GM21737 (cell line): Measurements from ENCODE around the gene SEL1L.
"Not testable (repeated sequence)": the region's sequence is repeated elsewhere in the genome, so short reads cannot be mapped to it uniquely, and the experiment has no call there.

Source experiments
- ATAC-seq: cut with Tn5 transposase; IDR thresholded peaks from one replicate; pipeline ENCODE4 v1.9.1; 2021; ENCODE audit warnings: mild to moderate bottlenecking, moderate library complexity; ENCODE audit not compliant: unreplicated experiment

Gene SEL1L

DNA sequence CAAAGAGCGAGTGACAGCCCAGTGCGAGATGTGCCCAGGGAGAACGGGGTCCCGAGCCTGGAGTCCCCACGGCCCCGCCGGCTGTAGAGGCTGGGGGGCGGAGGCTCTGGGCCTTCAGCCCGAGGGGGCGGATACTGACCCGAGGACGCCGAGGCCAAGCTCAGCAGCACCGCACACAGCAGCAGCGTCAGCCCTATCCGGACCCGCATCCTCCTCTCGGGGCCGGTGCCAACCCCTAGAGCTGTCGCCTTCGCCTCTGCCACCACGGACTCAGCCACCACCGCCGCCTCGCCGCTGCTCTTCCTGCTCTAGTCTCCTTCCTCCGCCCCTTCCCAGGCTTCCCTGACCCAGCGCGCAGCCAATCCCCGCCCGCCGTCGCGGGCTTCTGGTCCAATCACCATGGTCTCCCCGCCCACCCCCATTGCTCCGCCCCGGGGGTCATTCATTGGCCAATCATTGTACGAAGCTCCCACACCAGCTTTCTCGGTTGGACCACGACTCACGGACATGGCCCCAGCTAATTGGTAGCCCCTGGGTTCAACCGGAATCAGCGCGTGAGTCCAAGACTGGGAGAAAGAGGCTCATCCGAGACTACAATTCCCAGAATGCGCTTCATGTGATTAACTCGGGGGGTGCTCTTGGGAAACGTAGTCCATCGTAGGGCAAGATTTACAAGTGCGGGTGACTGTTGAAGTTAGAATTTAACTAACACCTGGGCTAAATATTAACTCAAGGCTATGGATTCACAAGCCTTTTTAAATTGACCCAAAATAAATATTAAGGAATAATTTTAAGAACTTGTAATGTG is at the start of gene SEL1L:
Gene SEL1L (minus strand): TSS at position 318 of the 808 bp plus-strand sequence. CDS start 109 bp downstream, at position 209.
- ATAC-seq: peak; percentile 92

DNA sequence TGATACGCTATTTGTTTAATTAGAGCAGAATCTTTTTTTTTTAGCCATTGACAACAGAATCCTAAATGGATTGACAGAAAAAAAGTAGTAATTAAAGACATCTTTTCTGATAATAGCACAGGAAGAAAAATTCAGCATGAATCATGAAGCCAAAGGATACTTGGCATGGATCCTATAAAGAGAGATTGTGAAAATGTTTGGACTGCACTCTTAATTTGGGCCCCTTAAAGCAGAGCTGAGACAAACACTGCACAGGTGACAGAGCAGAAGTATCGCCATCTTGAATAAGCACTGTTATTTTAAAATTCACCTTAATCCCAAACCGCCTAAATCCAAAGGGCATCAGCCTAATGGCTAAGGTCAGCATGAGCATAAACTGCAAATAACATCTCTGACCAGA is 48.8 kb upstream of the SEL1L start:
- no peak for ATAC-seq

DNA sequence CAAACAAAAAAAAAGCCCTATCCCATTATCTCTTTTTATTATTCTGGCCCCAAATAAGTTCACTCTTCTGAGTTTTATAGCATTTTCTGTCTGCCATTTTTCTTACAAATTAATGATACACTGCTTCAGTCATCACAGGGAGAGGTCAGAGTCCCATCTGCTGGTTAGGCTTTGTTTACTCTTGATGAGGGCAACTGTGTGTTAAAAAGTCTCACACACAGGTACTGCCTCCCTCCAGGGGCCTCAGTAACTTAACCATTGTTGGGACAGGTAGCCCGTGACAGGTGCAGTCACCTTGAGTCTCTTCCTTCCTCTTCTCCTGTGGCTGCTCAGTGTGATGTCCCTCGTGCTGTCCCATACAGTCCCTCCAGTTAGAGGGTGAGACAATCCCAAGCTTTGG is 45.5 kb upstream of the SEL1L start:
- no peak for ATAC-seq

DNA sequence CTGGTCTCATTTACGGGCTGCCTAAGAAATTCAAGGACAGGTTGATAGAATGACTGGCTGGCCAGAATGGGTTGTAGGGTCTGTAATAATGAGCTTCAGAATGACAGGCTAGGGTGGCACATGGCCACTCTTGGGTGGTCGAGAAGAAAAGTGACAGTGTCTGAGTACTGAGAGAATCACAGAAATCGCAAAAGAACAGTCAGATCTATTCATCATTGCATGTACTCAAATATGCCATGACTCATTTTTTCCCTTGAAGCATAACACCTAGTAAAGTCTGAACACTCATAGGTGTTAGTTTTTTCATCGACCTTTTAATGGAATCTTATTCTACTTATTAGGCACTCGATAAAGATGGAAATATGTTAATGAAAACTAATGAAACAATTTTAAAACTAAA is 37.8 kb upstream of the SEL1L start:
- ATAC-seq: no peak

DNA sequence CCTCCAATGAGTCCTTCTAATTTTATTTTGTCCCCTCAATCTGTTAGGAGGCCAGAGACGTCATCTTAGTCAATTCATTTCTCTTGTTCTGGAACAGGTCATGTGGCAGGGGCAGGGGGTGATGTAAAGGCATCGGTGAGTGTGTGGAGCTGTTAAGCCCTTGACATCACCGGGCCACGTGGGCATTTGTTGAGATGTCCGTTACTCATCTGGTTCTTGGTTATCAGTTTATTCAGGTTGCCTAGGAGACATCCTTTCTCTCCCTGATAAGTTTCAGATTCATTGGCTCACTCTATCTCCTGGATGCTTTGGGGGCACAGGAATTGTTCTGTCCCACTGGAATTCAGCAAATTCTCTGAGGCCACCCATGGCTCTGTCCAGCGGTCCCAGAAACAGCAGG is 33.6 kb upstream of the SEL1L start:
- ATAC-seq: no peak

DNA sequence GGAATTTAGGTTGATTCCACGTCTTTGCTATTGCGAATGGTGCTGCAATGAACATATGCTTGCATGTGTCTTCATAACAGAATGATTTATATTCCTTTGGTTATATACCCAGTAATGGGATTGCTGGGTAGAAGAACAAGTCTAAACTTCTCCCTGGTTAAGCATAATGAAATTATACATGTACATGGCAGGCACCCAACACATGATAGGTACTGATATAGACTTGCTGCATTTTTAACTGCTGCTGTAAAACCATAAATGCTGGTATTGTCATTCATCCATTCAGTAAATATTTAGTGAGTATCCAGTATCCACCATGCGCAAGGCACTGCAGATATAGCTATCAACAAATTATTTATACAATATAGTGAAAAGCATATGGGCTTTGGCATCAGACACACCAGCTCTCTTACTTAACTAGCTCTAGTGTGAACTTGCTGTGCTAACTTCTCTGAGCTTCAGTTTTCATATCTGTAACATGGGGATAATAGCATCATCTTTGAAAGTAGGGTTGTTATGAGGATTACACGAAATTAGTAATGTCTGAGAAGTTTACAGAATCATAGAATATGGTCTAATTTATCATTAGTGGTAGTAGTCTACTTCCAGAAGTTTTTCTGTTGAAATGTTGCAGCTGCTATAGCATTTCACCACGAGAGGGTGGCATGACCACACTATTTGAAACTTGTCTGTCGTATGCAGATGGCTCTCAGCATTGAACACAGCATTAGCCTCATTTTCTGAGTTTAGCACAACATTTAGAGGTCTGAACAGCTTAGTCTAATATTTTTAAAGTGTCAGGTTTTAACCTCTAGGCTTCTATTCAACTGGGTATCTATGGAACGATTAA is 32.0 kb upstream of the SEL1L start:
- peak; percentile 67 for ATAC-seq

DNA sequence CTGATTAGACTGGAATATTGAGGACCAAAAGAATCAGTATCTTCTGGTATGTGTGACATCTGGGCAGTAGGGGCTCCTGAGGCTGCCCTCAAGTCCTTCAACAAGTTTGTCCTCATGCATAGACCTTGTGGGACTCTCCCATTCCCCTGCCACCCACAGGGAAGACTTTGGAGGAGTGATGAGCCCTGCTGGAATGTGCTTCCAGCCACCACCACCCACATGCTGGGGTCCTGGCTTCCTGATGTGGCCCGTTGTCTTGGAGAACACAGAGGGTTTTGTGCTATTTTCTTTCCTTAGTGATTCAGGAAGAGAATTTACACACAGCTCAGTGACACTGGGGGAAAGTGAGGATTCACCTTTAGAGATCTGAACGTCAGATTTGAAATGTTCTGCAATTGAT is 29.2 kb upstream of the SEL1L start:
- ATAC-seq: no peak

DNA sequence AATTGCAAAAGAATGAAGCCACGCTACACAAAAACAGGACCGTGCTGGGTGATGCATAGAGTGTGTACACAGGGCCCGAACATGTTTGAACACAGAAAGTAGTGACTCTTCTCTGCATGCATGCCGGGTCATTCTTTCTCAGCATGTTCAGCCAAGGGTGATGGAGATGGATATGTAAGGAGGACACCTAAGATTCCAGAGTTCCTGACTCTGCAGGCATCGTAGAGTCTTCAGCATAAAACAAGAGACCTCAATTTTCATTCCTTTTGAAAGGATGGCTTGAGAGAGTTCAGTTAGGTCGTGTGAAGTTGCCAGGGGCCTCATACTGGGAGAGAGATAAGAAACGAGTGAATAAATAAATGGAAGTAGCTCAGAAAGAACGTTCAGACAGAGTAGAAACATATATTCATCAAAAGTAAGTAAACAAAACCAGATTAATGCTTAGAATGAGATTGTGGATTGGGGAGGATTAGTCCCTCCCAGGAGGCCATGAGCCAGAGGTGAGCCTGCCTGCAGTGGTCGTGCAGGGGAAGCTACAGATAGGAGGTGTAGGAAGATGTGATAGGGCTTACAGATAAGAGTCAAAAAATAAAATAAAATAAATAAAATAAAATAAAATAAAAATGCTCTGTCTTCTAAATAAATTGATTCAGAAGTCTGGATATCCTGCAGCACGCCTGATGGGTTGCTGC is 27.6 kb upstream of the SEL1L start:
- no peak for ATAC-seq

DNA sequence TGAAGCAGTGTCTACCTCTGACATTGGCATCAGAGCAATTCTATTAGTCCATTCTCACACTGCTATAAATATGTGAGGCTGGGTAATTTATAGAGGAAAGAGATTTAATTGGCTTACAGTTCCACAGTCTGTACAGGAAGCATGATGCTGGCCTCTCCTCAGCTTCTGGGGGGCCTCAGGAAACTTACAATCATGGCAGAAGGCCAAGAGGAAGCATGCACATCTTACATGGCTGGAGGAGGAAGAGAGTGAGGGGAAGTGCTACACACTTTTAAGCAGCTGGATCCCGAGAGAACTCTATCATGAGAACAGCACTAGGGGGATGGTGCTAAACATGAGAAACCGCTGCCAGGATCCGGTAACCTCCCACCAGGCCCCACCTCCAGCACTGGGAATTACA is 25.7 kb upstream of the SEL1L start:
- ATAC-seq: no peak

DNA sequence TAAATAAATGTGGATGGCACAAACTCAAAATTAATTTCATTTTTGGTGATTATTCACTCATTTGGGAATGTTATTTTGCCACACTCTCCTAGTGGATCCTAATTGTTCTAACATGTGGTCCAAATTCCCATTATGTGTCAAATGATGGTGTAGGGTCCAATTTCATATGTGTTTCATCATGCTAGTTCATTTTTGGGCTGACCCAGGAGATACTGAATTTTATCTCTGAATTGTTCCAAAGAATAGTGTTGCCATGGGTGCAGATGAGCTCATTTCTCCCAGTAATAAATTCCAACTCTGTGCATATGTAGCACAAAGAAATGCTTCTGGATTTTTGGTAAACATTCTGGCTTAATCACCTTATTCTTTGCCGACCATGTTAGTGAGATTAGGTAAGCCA is 23.5 kb upstream of the SEL1L start:
- no peak for ATAC-seq

DNA sequence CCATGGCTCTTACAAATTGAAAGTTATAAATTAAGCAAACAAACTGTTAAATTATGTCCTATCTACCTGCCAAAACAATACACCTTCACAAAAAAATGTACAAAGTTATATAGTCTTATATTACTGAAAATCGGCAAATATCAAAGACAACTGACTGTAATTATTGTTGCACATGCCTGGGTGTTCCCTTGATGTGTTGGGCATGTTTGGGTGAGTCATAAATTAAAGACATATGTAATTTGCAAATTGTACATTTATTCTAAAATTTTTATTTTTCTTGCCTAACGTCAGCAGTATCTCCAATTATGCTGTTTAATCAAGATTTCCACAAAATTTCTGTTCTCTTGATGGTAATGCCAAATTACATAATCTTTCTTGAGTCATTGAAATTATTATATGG is 22.0 kb upstream of the SEL1L start:
- ATAC-seq: no peak

DNA sequence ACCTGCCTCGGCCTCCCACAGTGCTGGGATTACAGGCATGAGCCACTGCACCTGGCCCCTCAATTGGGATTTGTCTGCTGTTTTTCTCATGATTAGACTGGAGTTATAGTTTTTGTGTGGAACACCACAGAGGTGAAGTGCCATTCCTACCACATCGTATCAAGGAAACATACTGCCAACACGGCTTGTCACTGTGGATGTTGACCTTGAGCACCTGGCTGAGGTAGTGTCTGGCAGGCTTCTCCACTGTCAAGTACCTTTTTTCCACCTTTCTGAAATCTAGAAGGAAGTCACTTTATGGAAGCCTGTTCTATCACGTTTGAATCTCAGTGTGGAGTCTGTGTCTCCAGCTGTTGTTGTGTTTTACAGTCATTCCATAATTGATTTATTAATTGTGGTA is 21.4 kb upstream of the SEL1L start:
- no peak for ATAC-seq

DNA sequence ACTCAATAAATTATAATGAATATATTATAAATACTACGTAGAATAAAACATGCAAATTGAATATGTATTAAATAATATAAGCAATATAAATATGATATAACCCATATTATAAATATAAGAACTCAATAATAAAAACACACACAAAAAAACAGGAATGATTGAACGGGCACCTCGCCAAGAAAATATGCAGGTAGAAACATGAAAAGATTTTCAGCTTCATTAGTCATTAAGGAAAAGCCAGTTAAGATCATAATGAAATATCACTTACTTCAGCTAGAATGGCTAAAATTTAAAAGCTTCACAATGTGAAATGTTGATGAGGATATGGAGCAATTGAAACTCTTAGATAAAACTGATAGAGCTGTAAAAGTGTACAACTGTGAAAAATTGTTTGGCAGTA is 17.8 kb upstream of the SEL1L start:
- no peak for ATAC-seq

DNA sequence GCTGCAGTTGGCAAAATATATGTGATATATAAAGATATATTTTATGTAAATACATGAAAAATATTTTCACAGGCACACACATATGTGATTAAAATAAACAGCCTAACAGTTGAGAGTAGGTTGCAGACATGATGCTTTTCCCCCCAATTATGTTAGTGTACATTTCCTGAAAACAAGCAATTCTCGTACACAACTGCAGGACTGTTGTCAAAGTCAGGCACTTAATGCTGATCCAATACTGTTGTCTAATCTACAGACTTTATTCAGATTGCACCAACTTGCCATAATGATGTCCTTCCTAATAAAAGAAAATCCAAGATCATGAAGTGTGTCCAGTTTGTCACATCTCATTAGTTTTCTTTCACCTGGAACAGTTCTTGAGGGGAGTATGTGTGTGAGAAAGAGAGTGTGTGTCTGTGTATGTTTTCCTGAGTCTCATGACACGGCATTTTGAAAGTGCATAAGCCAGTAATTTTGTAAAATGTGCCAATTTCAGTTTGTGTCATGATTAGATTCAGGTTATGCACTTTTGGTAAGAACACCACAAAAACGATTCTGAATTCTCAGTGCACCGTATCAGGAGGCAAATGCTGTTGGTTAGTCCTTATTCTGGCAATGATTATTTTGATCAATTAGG is 16.5 kb upstream of the SEL1L start:
- peak; percentile 96 for ATAC-seq

DNA sequence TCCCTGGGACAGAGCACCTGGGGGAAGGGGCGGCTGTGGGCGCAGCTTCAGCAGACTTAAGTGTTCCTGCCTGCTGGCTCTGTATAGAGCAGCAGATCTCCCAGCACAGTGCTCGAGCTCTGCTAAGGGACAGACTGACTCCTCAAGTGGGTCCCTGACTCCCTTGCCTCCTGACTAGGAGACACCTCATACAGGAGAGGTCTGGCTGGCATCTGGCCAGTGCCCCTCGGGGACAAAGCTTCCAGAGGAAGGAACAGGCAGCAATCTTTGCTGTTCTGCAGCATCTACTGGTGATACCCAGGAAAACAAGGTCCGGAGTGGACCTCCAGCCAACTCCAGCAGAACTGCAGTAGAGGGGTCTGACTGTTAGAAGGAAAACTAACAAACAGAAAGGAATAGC is 7.6 kb upstream of the SEL1L start:
- ATAC-seq: not testable (repeated sequence)

DNA sequence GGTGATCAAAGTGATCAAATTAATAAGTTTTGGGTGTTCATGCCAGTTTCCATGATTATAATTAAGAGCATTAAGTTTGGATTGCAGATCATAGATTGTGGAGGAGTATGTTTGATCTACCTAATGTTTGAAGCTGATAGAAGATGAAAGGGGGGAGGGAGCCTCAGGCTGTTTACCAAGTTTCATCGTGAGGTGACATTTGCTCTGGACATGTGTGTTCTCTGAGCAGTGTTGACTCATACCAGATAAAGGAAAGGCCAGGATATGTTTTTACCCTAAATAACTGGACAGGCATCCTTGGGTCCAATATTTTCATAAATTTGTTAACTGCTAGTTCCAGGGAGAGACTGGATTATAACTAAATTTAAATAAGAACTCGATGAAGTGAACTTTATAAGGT is 3.5 kb upstream of the SEL1L start:
- ATAC-seq: no peak

DNA sequence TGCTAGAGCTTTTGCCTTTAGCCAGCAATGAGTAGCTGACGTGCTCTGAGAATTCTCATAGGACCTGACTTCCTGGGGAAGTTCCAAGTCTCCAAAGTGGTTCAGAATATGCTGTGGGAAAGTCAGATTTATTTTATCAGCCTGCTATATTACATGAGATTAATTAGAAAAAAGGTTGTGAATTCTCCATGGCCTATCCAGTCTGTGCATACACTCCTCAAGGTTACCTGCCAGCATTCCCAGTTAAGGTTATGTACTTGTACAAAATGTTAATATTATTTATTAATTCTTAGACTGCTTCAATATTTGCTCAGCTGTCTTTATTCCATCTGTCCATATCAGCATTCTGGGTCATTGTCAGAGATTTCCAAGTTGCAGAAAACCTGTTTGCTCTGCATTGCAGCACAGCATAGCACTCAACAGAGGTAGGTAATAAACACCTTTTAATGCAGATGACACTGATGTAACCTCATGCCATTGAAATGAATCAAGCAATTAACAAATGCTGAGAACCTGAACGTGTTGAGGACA is 2.7 kb upstream of the SEL1L start:
- ATAC-seq: no peak

DNA sequence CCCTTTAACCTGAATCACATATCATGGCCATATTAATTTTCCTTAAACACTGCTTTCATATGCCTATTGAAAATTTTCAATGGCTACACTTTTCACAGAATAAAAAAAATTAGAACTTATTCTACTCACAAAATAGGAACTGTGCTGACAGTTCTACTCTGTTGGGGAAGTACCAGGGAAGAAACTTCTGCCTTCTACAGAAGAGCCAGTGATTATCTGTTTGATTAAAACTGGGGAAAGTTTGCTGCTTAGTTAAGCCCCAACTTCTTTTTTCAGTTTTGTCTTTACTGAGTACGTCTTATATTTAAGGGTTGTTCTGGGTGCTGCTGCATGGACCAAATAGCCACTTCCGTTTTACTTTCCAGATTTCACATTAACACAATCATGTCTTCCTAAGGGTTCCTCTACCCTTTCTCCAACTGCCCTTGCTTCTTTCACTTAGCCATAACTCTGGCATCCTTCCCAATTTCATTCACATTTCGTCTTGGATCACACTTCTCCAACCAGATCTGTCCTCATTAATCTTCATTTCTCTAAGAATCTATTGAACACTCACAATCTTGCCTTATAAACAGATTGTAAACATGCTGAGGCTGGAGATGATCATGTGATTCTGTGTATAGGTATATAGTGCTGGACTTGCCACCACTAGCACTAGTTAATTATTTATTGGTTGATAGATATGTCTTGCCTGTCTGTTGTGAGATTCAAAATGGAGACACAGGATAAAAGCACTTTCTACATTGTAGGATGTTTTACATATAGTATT is 1.9 kb upstream of the SEL1L start:
- no peak for ATAC-seq

DNA sequence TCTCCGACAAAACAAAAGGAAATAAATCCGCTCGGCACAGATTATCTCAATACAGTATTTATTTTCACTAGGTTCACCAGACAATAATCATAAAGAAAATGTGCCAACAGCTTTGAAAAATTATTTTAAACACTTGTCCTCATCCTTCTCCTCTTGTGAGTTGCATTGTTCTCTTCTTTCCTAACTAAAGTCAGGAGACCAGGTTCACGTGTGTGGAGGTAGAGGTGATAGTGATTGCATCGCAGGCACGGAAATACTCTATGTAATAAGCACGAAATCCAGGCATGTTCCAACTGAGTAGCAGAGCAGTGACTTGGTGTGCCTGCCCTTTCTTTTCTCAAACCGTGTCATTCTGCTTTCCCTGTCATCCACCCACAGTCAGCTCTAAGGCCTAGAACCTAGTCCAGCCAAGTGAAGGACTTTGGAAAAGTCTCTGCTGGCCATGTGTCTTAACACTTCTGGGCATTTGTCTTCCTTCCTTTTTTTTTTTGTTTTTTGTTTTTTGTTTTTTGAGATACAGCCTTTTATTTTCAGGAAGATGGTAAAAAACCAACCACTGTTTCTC is 939 bp upstream of the SEL1L start:
- no peak for ATAC-seq

DNA sequence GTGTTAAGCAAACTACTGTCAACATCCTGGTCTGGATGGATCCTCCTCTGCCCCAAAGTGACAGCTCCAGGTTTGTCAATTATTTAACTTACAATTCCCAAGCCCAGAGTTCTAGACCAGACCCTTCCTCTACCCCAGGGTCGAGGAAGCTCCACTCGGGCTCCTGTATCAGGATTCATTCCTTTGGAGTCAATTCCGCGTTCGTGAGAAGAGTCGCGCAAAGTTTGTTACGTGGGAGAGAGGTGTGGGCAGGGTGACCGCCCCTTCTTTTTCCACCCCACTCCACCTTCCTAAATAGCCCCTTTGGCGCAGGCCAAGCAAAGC is 479 bp downstream of the SEL1L start:
- ATAC-seq: no peak
